OCI-LY1 (cell line): ENCODE measurements around the gene ADCK1.

Source experiments
- EZH2 ChIP-seq: fragments of 200-600 bp; sonication (generic), shearing (Covaris generic); IDR thresholded peaks from 2 replicates; pipeline ENCODE4 v1.8.0; 2017; ENCODE audit warnings: borderline replicate concordance, mixed run types, mild to moderate bottlenecking, antibody characterized with exemption, low read length, moderate library complexity, mixed read lengths
- TF ChIP-seq, protein P1 (sequence below): fragments of 200-600 bp; sonication (generic), shearing (Covaris generic); IDR thresholded peaks from 2 replicates; pipeline ENCODE4 v1.5.1; 2017; ENCODE audit warnings: mild to moderate bottlenecking, antibody characterized with exemption, low read length, moderate library complexity, mixed read lengths

DNA sequence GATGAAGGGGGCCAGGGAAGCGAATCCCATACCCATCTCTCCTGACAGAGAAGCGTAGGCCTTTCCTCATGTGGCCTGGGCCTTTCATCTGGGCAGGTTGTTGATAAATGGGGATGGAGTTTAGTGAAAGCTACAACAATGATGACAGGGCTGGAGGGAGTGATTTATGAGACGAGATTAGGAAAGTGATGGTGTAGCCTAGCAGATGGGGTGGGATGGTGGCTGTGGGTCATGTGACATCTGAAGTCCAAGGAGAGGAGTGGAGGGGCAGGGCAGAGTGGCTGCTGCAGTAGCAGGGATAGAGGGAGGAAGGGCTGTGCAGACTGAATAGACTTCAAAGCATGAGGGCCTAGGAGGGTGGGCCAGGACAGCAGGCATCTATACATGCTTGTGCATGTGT lies 85.5 kb downstream of the ADCK1 start:
- TF ChIP-seq, protein P1, sequence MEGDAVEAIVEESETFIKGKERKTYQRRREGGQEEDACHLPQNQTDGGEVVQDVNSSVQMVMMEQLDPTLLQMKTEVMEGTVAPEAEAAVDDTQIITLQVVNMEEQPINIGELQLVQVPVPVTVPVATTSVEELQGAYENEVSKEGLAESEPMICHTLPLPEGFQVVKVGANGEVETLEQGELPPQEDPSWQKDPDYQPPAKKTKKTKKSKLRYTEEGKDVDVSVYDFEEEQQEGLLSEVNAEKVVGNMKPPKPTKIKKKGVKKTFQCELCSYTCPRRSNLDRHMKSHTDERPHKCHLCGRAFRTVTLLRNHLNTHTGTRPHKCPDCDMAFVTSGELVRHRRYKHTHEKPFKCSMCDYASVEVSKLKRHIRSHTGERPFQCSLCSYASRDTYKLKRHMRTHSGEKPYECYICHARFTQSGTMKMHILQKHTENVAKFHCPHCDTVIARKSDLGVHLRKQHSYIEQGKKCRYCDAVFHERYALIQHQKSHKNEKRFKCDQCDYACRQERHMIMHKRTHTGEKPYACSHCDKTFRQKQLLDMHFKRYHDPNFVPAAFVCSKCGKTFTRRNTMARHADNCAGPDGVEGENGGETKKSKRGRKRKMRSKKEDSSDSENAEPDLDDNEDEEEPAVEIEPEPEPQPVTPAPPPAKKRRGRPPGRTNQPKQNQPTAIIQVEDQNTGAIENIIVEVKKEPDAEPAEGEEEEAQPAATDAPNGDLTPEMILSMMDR, result no peak
- no peak for TF ChIP-seq EZH2
